HEK293 (cell line): ENCODE measurements around the gene EFEMP1.

Experiments used
- CTCF ChIA-PET: fragments of 350-600 bp; formaldehyde crosslinking; extraction: SDS; loops from one replicate; lab custom pipeline; 2021; ENCODE audit warnings: antibody characterized with exemption; lab: Yijun Ruan, JAX
- POLR2A ChIA-PET: fragments of 300-600 bp; formaldehyde crosslinking; extraction: SDS; loops from one replicate; lab custom pipeline; 2020; ENCODE audit warnings: antibody characterized with exemption, inconsistent platforms; lab: Yijun Ruan, JAX
- H3K27ac ChIP-seq: fragments of 200-500 bp; sonication (Bioruptor generic); 2 replicates; pipeline ENCODE4 v1.5.1; 2014; ENCODE audit warnings: low read depth, low read length, control low read depth, inconsistent platforms; ENCODE audit errors: extremely low read depth
- H3K36me3 ChIP-seq, 2 experiments: fragments of 200-500 bp in 1 of 2; sonication (Bioruptor generic) in 1 of 2; 1 replicate in 1 of 2; 2 replicates in 1 of 2; pipeline ENCODE4 v1.5.1; 2014 to 2017; ENCODE audit warnings: inconsistent platforms in 2 of 2, low read length in 2 of 2; ENCODE audit not compliant: control insufficient read depth in 2 of 2, insufficient read depth in 1 of 2
- H3K4me1 ChIP-seq: fragments of 200-500 bp; sonication (Bioruptor generic); 2 replicates; pipeline ENCODE4 v1.5.1; 2014; ENCODE audit warnings: mild to moderate bottlenecking, low read length, inconsistent platforms; ENCODE audit not compliant: control insufficient read depth, insufficient read depth
- H3K4me3 ChIP-seq: 2 replicates; pipeline ENCODE4 v1.5.1; 2011; ENCODE audit warnings: low read depth, mild to moderate bottlenecking, control low read depth, low read length, moderate library complexity
- H3K9me3 ChIP-seq: fragments of 200-500 bp; sonication (Bioruptor generic); 2 replicates; pipeline ENCODE4 v1.5.1; 2014; ENCODE audit warnings: low read depth, low read length, inconsistent platforms; ENCODE audit not compliant: control insufficient read depth, insufficient read depth
- BCL11B ChIP-seq: fragments of 450-650 bp; formaldehyde crosslinking; IDR thresholded peaks from 2 replicates; pipeline ENCODE4 v1.5.1; 2016; ENCODE audit warnings: low read depth, missing biosample characterization, missing genetic modification characterization
- ELK4 ChIP-seq: IDR thresholded peaks from 2 replicates; pipeline ENCODE4 v1.6.1; 2011; ENCODE audit warnings: mild to moderate bottlenecking, low read depth, low read length, borderline replicate concordance
- KLF10 ChIP-seq: fragments of 450-650 bp; IDR thresholded peaks from 2 replicates; pipeline ENCODE4 v1.5.1; 2018; ENCODE audit warnings: missing biosample characterization, mild to moderate bottlenecking, missing genetic modification characterization
- RBAK ChIP-seq: fragments of 450-650 bp; formaldehyde crosslinking; IDR thresholded peaks from 2 replicates; pipeline ENCODE4 v1.5.1; 2016; ENCODE audit warnings: missing biosample characterization, missing genetic modification characterization
- SP2 ChIP-seq: fragments of 450-650 bp; formaldehyde crosslinking; IDR thresholded peaks from 2 replicates; pipeline ENCODE4 v1.5.1; 2016; ENCODE audit warnings: missing biosample characterization, missing genetic modification characterization
- YY1 ChIP-seq: fragments of 450-650 bp; formaldehyde crosslinking; IDR thresholded peaks from 2 replicates; pipeline ENCODE4 v1.5.1; 2018; ENCODE audit warnings: missing biosample characterization, missing genetic modification characterization
- ZBTB1 ChIP-seq: fragments of 450-650 bp; formaldehyde crosslinking; IDR thresholded peaks from 2 replicates; pipeline ENCODE4 v1.5.1; 2016; ENCODE audit warnings: missing biosample characterization, missing genetic modification characterization
- ZBTB48 ChIP-seq: fragments of 450-650 bp; formaldehyde crosslinking; IDR thresholded peaks from 2 replicates; pipeline ENCODE4 v1.5.1; 2016; ENCODE audit warnings: missing biosample characterization, missing genetic modification characterization
- ZFP69B ChIP-seq: fragments of 450-650 bp; formaldehyde crosslinking; IDR thresholded peaks from 2 replicates; pipeline ENCODE4 v1.5.1; 2016; ENCODE audit warnings: missing biosample characterization, missing genetic modification characterization
- ZNF114 ChIP-seq: fragments of 450-650 bp; formaldehyde crosslinking; IDR thresholded peaks from 2 replicates; pipeline ENCODE4 v1.5.0; 2017; ENCODE audit warnings: missing biosample characterization, missing genetic modification characterization
- ZNF175 ChIP-seq: fragments of 450-650 bp; formaldehyde crosslinking; IDR thresholded peaks from 2 replicates; pipeline ENCODE4 v1.5.1; 2016; ENCODE audit warnings: missing biosample characterization, missing genetic modification characterization
- ZNF2 ChIP-seq: fragments of 450-650 bp; formaldehyde crosslinking; IDR thresholded peaks from 2 replicates; pipeline ENCODE4 v1.5.1; 2016; ENCODE audit warnings: missing biosample characterization, missing genetic modification characterization
- ZNF211 ChIP-seq: fragments of 450-650 bp; formaldehyde crosslinking; IDR thresholded peaks from 2 replicates; pipeline ENCODE4 v1.5.1; 2016; ENCODE audit warnings: low read depth, missing biosample characterization, missing genetic modification characterization
- ZNF239 ChIP-seq: fragments of 450-650 bp; formaldehyde crosslinking; IDR thresholded peaks from 2 replicates; pipeline ENCODE4 v1.5.1; 2016; ENCODE audit warnings: missing biosample characterization, missing genetic modification characterization
- ZNF311 ChIP-seq: fragments of 450-650 bp; formaldehyde crosslinking; IDR thresholded peaks from 2 replicates; pipeline ENCODE4 v1.5.1; 2017; ENCODE audit warnings: missing biosample characterization, missing genetic modification characterization, borderline replicate concordance
- ZNF354C ChIP-seq: fragments of 450-650 bp; formaldehyde crosslinking; IDR thresholded peaks from 2 replicates; pipeline ENCODE4 v1.5.1; 2016; ENCODE audit warnings: missing biosample characterization, missing genetic modification characterization, low read depth, borderline replicate concordance
- ZNF404 ChIP-seq: fragments of 450-650 bp; formaldehyde crosslinking; IDR thresholded peaks from 2 replicates; pipeline ENCODE4 v1.5.1; 2017; ENCODE audit warnings: missing biosample characterization, missing genetic modification characterization
- ZNF473 ChIP-seq: fragments of 450-650 bp; formaldehyde crosslinking; IDR thresholded peaks from 2 replicates; pipeline ENCODE4 v1.5.1; 2017; ENCODE audit warnings: missing biosample characterization, missing genetic modification characterization
- ZNF580 ChIP-seq: fragments of 450-650 bp; formaldehyde crosslinking; IDR thresholded peaks from 2 replicates; pipeline ENCODE4 v1.5.1; 2016; ENCODE audit warnings: missing biosample characterization, missing genetic modification characterization
- ZNF624 ChIP-seq: fragments of 450-650 bp; formaldehyde crosslinking; IDR thresholded peaks from 2 replicates; pipeline ENCODE4 v1.5.1; 2017; ENCODE audit warnings: missing biosample characterization, missing genetic modification characterization
- ZNF629 ChIP-seq: fragments of 450-650 bp; formaldehyde crosslinking; IDR thresholded peaks from 2 replicates; pipeline ENCODE4 v1.5.1; 2017; ENCODE audit warnings: missing biosample characterization, missing genetic modification characterization
- ZNF660 ChIP-seq: fragments of 450-650 bp; IDR thresholded peaks from 2 replicates; pipeline ENCODE4 v1.5.1; 2018; ENCODE audit warnings: missing biosample characterization, mild to moderate bottlenecking, missing genetic modification characterization
- ZNF707 ChIP-seq: fragments of 450-650 bp; formaldehyde crosslinking; IDR thresholded peaks from 2 replicates; pipeline ENCODE4 v1.5.1; 2016; ENCODE audit warnings: missing biosample characterization, missing genetic modification characterization
- ZNF768 ChIP-seq: fragments of 450-650 bp; formaldehyde crosslinking; IDR thresholded peaks from 2 replicates; pipeline ENCODE4 v1.5.1; 2018; ENCODE audit warnings: missing biosample characterization, mild to moderate bottlenecking, missing genetic modification characterization
- TF ChIP-seq, protein P1 (sequence below): fragments of 450-650 bp; formaldehyde crosslinking; IDR thresholded peaks from 2 replicates; pipeline ENCODE4 v1.5.1; 2016; ENCODE audit warnings: missing biosample characterization, missing genetic modification characterization

EFEMP1 gene

GRCh38 chr2:55887351-55887750 is 36.2 kb downstream of the EFEMP1 start:
- Histone ChIP-seq H3K4me3 (no peak overlapping the region), H3K9me3 (no peaks in the 10 kb centered on the region), H3K27ac (no peak overlapping the region), H3K36me3 (no peaks in the 10 kb centered on the region), H3K4me1 (peaks cover 11% of the 10 kb centered on the region)
- CTCF ChIA-PET = no interaction called here
- POLR2A ChIA-PET = interaction anchor here (0.7 kb wide), 1 partner anchor 476 kb away, joined by 3 read pairs; no protein-coding TSS in a partner anchor
- TF ChIP-seq ZBTB48 (tag by site-specific recombination) (no peak), YY1 (tag by site-specific recombination) (no peak), ZNF580 (tag by site-specific recombination) (no peak), ZNF473 (tag by site-specific recombination) (no peak), BCL11B (tag by site-specific recombination) (no peak), ZFP69B (no peak), RBAK (tag by site-specific recombination) (no peak), ZNF404 (no peak)

GRCh38 chr2:55885944-55886281 is 37.7 kb downstream of the EFEMP1 start:
- Histone ChIP-seq H3K9me3 (no peaks in the 10 kb centered on the region), H3K27ac (no peak overlapping the region), H3K4me3 (no peak overlapping the region), H3K36me3 (no peaks in the 10 kb centered on the region), H3K4me1 (peaks cover 11% of the 10 kb centered on the region)
- TF ChIP-seq ZNF175 (tag by site-specific recombination) = no peak
- no peak for TF ChIP-seq KLF10 (tag by site-specific recombination)
- no peak for TF ChIP-seq ZNF473 (tag by site-specific recombination)
- no peak for TF ChIP-seq ZNF239 (tag by site-specific recombination)
- TF ChIP-seq ELK4 = no peak
- 0 out of 2 replicates have a peak, but pooled peaks have one; percentile 3 for TF ChIP-seq ZNF660
- CTCF ChIA-PET = interaction anchor here (0.6 to 2.1 kb wide), 2 partner anchors 72 to 200 kb away, joined by 3 to 5 read pairs; no protein-coding TSS in a partner anchor
- POLR2A ChIA-PET = no interaction called here

GRCh38 chr2:55885127-55885943 is 38.2 kb downstream of the EFEMP1 start:
- H3K27ac ChIP-seq = 0 out of 2 replicates have a peak overlapping the region, but pooled peaks have one; percentile 28
- POLR2A ChIA-PET = no interaction called here
- TF ChIP-seq ZBTB1 (tag by site-specific recombination) (no peak), ZNF114 (tag by site-specific recombination) (no peak), ZNF707 (no peak), ZNF2 (tag by site-specific recombination) (no peak), ZNF624 (tag by site-specific recombination) (no peak), ZNF629 (tag by site-specific recombination) (peak; percentile 26; the same call in 1 of the 2 replicates), SP2 (tag by site-specific recombination) (no peak), ZNF311 (tag by site-specific recombination) (no peak), ZNF768 (tag by site-specific recombination) (no peak), ZBTB48 (tag by site-specific recombination) (peak; percentile 24; the same call in 1 of the 2 replicates), ZNF211 (tag by site-specific recombination) (no peak), ZNF354C (tag by site-specific recombination) (no peak)
- TF ChIP-seq, protein P1, sequence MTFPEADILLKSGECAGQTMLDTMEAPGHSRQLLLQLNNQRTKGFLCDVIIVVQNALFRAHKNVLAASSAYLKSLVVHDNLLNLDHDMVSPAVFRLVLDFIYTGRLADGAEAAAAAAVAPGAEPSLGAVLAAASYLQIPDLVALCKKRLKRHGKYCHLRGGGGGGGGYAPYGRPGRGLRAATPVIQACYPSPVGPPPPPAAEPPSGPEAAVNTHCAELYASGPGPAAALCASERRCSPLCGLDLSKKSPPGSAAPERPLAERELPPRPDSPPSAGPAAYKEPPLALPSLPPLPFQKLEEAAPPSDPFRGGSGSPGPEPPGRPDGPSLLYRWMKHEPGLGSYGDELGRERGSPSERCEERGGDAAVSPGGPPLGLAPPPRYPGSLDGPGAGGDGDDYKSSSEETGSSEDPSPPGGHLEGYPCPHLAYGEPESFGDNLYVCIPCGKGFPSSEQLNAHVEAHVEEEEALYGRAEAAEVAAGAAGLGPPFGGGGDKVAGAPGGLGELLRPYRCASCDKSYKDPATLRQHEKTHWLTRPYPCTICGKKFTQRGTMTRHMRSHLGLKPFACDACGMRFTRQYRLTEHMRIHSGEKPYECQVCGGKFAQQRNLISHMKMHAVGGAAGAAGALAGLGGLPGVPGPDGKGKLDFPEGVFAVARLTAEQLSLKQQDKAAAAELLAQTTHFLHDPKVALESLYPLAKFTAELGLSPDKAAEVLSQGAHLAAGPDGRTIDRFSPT (tag by site-specific recombination) = no peak

More at GRCh38 chr2:55885127-55885943, 38.2 kb downstream of the EFEMP1 start:
- CTCF ChIA-PET = interaction anchor here (0.6 to 2.1 kb wide), 4 partner anchors 73 to 201 kb away, joined by 3 to 5 read pairs (median 3); no protein-coding TSS in a partner anchor
- Histone ChIP-seq H3K36me3 (no peaks in the 10 kb centered on the region), H3K9me3 (no peaks in the 10 kb centered on the region), H3K4me3 (no peak overlapping the region), H3K4me1 (peaks cover 11% of the 10 kb centered on the region)
